Measurements from ENCODE around the gene EHD1.

Gene EHD1

DNA sequence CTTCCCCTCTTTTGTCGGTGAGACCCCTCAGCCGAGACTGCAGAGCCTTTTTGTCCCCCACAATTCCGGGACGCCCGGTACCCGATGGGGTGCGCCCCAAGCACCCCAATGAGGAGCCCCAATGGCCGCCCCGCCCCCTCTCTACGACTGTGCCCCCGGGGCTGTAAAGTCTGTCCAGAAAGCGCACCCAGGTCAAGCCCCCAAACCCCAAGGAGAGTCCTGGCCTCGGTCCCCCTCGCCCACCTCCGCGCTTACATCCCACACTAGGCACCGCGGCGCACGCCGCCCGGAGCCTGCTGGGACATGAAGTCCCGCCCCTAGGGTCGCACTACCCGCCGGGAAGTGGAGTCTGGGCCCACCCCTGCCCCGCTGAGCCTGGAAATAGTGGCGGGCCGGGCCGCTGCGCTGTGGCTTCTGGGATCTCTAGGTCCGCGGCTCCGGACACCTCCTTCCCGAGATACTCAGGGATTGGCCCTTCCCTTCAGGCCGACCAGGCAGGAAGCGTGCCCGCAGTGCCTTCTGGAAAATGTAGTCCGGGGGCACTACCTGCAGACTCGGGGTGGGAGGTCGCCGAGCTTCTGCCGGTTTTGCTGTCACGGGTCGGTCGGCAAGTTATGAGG lies 68.0 kb downstream of the EHD1 start, which contains the start of gene MEN1:
MEN1 (minus strand) TSS at position 281 of the 620 bp plus-strand sequence. CDS start 442 bp downstream, outside the sequence.
- peak within 1 kb of the TSS; percentile 90 to 98 for H3K4me3 ChIP-seq (replicated peaks in 1 of 2; ENCODE audit: low read depth in 2 of 2, low read length in 2 of 2)
- peak; percentile 95 to 97 for DNase-seq (ENCODE audit: low read depth in 2 of 2)
- no peak for TF ChIP-seq CTCF (IDR thresholded peaks at IDR 0.05; ENCODE audit: low read depth, low read length)

DNA sequence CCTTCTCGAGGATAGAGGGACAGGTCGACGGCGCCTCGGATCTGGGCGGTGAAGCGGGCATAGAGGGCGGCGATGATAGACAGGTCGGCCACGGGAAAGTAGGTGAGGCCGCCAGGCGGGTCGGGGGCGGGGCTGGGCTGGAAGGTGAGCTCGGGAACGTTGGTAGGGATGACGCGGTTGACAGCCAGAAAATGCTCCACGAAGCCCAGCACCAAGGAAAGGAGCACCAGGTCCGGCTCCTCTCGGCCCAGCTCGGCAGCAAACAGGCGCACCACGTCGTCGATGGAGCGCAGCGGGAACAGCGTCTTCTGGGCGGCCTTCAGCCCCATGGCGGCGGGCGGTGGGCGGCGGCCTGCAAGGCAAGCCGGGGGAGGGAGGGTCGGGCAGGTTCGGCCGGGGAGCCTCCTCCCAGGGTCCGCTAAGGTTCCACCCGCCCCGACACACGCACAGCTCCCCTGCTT lies 68.6 kb downstream of the EHD1 start:
- peak overlapping the region; percentile 90 to 98 for H3K4me3 ChIP-seq (replicated peaks in 1 of 2; ENCODE audit: low read depth in 2 of 2, low read length in 2 of 2)
- no peak for DNase-seq (ENCODE audit: low read depth in 2 of 2)
- TF ChIP-seq CTCF (IDR thresholded peaks at IDR 0.05; ENCODE audit: low read depth, low read length): no peak

DNA sequence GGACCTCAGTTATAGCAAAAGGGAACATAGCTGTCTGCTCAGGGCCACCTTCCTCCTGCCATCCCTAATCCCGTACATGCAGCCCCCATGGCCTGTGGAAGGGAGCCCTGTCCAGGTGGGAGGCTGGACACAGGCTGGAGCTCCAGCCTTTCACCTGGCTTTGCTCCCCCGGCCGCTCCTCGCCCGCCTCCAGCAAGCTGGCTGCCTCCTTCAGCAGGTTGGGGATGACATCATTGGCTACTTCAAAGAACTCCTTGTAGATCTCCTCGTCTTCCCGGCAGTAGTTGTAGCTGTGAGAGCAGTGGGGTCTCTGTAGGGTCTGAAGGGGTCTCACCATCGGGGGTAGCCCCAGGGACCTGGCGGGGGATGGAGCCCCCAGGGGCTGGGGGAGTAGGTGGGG lies 72.9 kb downstream of the EHD1 start:
- no peak for DNase-seq (ENCODE audit: low read depth in 2 of 2)
- no peak for TF ChIP-seq CTCF (IDR thresholded peaks at IDR 0.05; ENCODE audit: low read depth, low read length)
- no peak overlapping the region for H3K4me3 ChIP-seq (replicated peaks in 1 of 2; ENCODE audit: low read depth in 2 of 2, low read length in 2 of 2)

DNA sequence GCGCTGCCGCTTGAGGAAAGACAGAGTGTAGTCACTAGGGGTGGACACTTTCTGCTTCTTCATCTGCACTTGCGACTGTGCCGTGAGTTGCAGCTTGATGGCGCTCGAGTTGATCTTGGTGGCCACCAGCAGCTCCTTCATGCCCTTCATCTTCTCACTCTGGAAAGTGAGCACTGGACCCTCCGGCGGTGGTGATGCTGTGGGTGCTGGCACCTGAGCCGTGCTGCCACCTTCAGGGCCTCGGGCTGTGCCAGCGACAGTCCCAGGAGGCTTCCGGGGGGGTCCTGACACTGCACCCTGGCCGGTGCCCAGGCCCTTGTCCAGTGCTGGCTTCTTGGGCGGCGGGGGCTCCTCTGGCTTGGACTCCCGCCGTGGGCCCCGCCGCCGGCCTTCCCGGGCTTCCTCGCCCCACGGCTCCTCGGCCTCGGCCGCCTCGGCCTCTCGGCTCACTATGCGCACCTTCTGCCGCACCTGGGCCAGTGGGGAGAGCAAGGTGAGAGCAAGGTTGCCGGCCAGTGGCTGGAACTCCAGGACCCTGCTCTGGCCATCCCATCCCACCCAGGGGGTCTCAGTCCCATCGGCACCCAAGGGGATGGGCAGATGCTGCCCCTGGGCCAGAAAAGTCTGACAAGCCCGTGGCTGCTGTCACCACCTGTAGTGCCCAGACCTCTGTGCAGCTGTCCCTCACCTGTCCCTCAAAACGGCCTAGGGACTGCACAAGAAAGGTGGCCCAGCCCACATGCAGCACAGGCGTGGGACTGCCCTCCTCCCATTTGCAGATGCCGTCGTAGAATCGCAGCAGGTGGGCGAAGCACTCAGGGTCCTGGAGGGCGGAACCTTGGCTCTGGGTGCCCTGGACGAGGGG lies 73.8 kb downstream of the EHD1 start:
- DNase-seq (ENCODE audit: low read depth in 2 of 2): no peak
- no peak for TF ChIP-seq CTCF (IDR thresholded peaks at IDR 0.05; ENCODE audit: low read depth, low read length)
- no peak overlapping the region for H3K4me3 ChIP-seq (replicated peaks in 1 of 2; ENCODE audit: low read depth in 2 of 2, low read length in 2 of 2)

GRCh38 chr11:64803846-64804345 lies 74.5 kb downstream of the EHD1 start:
- TF ChIP-seq CTCF (IDR thresholded peaks at IDR 0.05; ENCODE audit: low read depth, low read length): no peak
- H3K4me3 ChIP-seq (replicated peaks in 1 of 2; ENCODE audit: low read depth in 2 of 2, low read length in 2 of 2): peak overlapping the region; percentile 61 to 67
- no peak for DNase-seq (ENCODE audit: low read depth in 2 of 2)

DNA sequence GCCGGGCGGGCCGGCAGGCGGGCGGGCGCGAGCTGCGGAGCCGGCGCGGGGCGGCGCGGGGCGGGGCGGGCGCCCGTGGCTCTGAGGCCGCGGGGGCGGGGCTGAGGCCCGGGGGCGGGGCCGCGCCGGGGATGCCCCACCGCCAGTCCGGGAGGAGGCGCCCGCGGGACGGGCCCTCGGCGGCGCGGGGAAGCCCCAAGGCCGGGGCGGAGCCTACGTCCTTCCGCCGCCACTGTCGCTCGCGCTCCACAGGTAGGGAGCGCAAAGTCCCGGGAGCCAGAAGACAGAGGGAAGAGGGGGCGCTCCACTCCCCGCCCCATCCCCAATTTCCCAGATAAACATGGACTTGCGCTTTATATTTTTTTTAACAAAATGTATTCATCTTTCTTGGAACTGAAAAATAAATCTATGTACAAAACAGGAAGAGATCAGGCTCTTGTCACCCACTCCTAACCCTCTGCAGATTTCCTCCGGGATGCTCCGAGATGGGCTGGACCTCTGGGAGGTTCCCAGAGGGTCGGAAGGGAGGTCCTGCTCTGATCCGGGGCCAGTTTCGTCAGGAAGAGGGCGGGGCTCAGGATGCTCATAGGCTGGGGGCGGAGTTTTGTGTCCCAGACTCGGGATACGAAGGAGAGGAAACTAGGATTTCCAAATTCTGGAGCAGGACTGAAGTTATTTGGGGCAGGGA lies 75.1 kb downstream of the EHD1 start, which contains the start of gene MAP4K2:
MAP4K2 (minus strand) TSS at position 57 of the 688 bp plus-strand sequence. CDS start 65 bp downstream, outside the sequence.
- DNase-seq (ENCODE audit: low read depth in 2 of 2): peak; percentile 78 to 88
- peak within 1 kb of the TSS; percentile 61 to 67 for H3K4me3 ChIP-seq (replicated peaks in 1 of 2; ENCODE audit: low read depth in 2 of 2, low read length in 2 of 2)
- no peak for TF ChIP-seq CTCF (IDR thresholded peaks at IDR 0.05; ENCODE audit: low read depth, low read length)
